Activated naive CD4-positive, alpha-beta T cell treated with anti-CD3 and anti-CD28 coated beads for 36 hours (primary cell): ENCODE data around the gene BTBD6. TPM values are rescaled to one million over a fixed set of nuclear protein-coding genes. Genes with fewer than 3 reads are reported as not detected.

Experiments used
- CTCF ChIA-PET: fragments of 350-600 bp; sonication (Branson Sonifier 250); formaldehyde crosslinking; loops from one replicate; lab custom pipeline; 2021; ENCODE audit warnings: antibody characterized with exemption; lab: Charles Lee
- DNase-seq: peaks from one replicate; pipeline ENCODE4 v3.0.0-alpha.2; 2020
- H3K27ac Mint-ChIP-seq: one replicate; pipeline ENCODE4 v1.8.0; 2021; ENCODE audit warnings: mild to moderate bottlenecking, mixed read lengths
- H3K27me3 Mint-ChIP-seq: one replicate; pipeline ENCODE4 v1.8.0; 2021; ENCODE audit warnings: low read depth, mixed read lengths
- H3K36me3 Mint-ChIP-seq: one replicate; pipeline ENCODE4 v1.8.0; 2021; ENCODE audit warnings: low read depth, mixed read lengths
- H3K4me1 Mint-ChIP-seq: one replicate; pipeline ENCODE4 v1.8.0; 2021; ENCODE audit warnings: low read depth, mixed read lengths
- H3K4me3 Mint-ChIP-seq: one replicate; pipeline ENCODE4 v1.8.0; 2021; ENCODE audit warnings: mild to moderate bottlenecking, moderate library complexity, mixed read lengths
- H3K9me3 Mint-ChIP-seq: one replicate; pipeline ENCODE4 v1.8.0; 2021; ENCODE audit warnings: mixed read lengths
- intact Hi-C: fragments of 100-400 bp; cut with micrococcal nuclease; formaldehyde crosslinking; loops from one replicate; pipeline ENCODE4 v1.15.1; 2023
- total RNA-seq, 2 experiments: library from RNA; stranded (reverse); gene quantifications; one replicate each; pipeline ENCODE4 v1.2.3, GENCODE V29; 2021

BTBD6 gene
- total RNA-seq, 2 experiments from 2014 or later = 24.6 to 25.6 TPM

DNA sequence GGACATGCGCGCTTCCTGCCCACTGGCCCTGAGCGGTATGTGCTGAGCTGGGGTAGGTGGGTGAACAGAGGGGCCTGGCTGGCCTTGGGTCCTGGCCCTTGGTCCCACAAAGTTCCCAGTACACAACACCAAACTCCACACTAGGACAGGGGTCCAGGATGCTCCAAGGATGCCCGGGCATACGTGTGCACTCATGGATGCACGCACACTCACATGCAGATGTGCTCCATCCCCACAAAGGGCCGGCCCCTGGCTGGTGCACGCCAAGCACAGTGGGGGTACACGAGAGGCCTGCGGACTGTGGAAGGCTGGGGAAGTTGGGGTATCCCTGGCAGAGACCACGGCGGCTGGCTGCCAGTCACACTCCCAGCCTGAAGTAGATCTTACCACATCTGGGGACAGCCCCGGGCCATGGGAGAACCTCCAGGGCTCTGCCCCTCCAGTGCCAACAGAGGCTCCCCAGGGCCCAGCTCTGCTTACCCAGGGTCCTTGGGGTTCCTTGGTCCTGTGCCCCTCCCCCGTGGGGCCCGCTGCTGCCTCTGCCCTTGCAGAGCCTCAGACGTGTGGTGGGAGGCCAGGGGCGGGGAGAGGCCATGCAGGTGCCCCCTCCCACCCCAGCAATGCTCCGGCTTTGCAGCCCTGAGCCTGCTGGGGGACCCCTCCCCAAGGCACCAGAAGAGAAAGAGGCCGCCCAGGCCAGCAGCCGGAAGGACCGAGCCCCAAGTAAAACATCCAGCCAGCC is 43.2 kb upstream of the BTBD6 start:
- Mint-ChIP-seq H3K36me3 (no peaks in the 10 kb centered on the region), H3K9me3 (no peaks in the 10 kb centered on the region), H3K27ac (no peak overlapping the region), H3K4me3 (no peak overlapping the region), H3K27me3 (peaks cover 10% of the 10 kb centered on the region), H3K4me1 (peaks cover 6% of the 10 kb centered on the region)
- no peak for DNase-seq
- intact Hi-C loops = loop anchor here (5.0 kb wide), 1 partner anchor 113 kb away; no protein-coding TSS in a partner anchor
- CTCF ChIA-PET = interaction anchor here (1.2 to 1.6 kb wide), 2 partner anchors 9 to 147 kb away, joined by 4 to 6 read pairs; no protein-coding TSS in a partner anchor

DNA sequence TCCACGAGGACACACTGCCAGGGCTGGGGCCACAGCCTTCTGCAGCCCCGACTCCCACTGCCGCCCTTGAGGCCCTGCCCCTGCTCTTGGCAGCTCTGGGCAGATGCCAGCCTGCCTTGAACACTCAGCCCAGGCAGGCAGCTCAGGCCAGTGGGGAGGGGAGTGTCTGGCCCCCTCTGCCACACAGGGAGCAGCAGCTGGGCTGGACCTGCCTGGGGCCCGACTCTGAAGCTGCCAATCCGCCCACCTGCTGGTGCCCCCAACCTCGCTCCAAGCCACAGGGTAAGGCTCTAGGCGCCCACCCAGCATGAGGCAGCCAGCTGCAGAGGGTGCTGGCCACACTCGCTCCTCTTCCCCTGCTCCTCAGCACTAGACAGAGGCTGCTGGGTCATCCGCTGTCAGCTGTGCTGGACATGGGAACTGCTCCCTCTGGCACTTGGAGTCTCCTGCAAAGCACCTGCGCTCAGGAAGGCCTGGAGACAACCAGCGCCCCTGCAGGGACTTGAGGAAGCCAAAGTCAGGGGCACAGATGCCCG is 42.6 kb upstream of the BTBD6 start:
- H3K9me3 Mint-ChIP-seq = no peaks in the 10 kb centered on the region
- H3K27me3 Mint-ChIP-seq = peaks cover 4% of the 10 kb centered on the region
- no peaks in the 10 kb centered on the region for H3K36me3 Mint-ChIP-seq
- H3K4me3 Mint-ChIP-seq = no peak overlapping the region
- no peak overlapping the region for H3K27ac Mint-ChIP-seq
- intact Hi-C loops = no loop called here
- DNase-seq = no peak
- peaks cover 6% of the 10 kb centered on the region for H3K4me1 Mint-ChIP-seq
- CTCF ChIA-PET = interaction anchor here (0.7 kb wide), 1 partner anchor 146 kb away, joined by 3 read pairs; no protein-coding TSS in a partner anchor

DNA sequence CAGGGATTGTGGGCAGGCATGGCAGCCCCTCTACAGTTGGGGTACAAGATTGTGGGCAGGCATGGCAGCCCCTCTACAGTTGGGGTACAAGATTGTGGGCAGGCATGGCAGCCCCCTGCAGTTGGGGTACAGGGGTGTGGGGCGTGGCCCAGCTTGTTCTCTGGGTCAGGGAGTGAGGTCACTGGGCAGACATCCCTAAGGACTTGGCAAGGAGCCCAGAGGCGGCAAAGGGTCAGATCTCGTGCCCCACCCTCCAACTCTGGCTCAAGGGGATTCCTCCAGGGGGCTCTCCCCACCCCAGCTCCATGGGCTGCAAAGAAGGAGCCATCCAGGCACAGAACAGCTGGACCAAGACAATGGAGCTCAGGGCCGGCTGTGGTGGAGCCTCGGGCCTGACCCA is 41.5 kb upstream of the BTBD6 start:
- H3K36me3 Mint-ChIP-seq = no peaks in the 10 kb centered on the region
- DNase-seq = no peak
- H3K4me3 Mint-ChIP-seq = no peak overlapping the region
- H3K27me3 Mint-ChIP-seq = peaks cover 2% of the 10 kb centered on the region
- no peaks in the 10 kb centered on the region for H3K9me3 Mint-ChIP-seq
- peaks cover 2% of the 10 kb centered on the region for H3K4me1 Mint-ChIP-seq
- intact Hi-C loops = no loop called here
- CTCF ChIA-PET = no interaction called here
- no peak overlapping the region for H3K27ac Mint-ChIP-seq

DNA sequence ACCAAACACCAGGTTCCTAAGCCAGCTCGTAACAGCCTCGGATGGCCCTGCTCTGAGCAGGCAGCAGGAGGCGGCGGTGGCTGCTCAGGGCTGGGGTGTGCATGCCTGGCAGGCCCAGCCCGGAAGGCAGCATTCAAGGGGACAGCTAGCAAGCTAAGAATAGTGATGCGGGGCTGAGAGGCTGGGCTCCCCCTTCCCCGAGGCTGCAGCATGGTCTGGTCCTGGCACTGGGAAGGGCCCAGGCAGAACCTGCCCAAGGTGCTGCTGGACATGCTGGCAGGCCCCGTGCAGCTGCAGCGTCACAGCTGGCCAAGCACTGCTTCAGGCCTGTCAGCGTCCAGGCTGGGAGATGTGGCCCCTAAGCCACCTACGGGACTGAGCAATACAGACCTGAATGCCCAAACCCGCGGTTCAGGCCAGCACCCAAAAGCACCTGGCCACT is 40.9 kb upstream of the BTBD6 start:
- intact Hi-C loops = no loop called here
- DNase-seq = no peak
- peaks cover 2% of the 10 kb centered on the region for H3K27me3 Mint-ChIP-seq
- H3K9me3 Mint-ChIP-seq = no peaks in the 10 kb centered on the region
- CTCF ChIA-PET = no interaction called here
- no peaks in the 10 kb centered on the region for H3K36me3 Mint-ChIP-seq
- H3K4me1 Mint-ChIP-seq = no peaks in the 10 kb centered on the region
- H3K4me3 Mint-ChIP-seq = no peak overlapping the region
- no peak overlapping the region for H3K27ac Mint-ChIP-seq

DNA sequence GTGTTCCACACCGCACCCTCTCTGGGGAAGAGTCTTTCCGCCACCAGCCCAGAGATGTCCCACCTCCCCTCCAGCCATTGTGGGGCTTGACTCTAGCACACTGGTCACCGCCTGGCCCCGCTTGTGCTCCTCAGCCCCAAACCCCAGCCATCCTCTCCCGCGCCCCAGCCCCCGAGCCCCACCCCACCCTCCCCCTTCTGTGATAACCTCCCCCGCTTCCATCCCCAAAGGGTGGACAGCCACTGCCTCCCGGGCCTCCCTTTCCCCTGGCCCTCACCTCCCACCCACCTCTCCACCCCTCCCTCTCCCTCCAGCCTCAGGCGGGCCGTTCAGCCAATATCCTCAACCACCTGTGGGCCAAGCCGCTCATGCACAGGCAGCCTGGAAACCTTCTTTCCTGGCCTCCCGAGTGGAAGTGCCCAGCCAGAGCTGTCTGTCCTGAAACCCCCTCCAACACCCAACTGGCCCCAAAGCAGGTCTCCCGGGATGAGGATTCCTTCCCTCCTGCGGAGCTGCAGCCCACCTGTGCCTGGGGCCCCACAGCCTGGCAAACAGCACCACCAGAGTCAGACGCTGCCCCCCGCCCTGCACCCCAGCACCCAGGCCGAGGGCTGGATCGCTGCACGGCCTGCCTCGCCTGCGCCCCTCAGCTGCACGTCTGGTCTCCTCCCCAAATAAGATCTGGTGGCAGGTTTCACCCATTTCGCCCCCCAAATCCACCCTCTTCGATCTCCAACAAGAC is 40.2 kb upstream of the BTBD6 start:
- H3K9me3 Mint-ChIP-seq = no peaks in the 10 kb centered on the region
- no peaks in the 10 kb centered on the region for H3K4me1 Mint-ChIP-seq
- H3K27ac Mint-ChIP-seq = no peak overlapping the region
- CTCF ChIA-PET = no interaction called here
- intact Hi-C loops = no loop called here
- H3K27me3 Mint-ChIP-seq = peaks cover 2% of the 10 kb centered on the region
- DNase-seq = no peak
- no peak overlapping the region for H3K4me3 Mint-ChIP-seq
- no peaks in the 10 kb centered on the region for H3K36me3 Mint-ChIP-seq

DNA sequence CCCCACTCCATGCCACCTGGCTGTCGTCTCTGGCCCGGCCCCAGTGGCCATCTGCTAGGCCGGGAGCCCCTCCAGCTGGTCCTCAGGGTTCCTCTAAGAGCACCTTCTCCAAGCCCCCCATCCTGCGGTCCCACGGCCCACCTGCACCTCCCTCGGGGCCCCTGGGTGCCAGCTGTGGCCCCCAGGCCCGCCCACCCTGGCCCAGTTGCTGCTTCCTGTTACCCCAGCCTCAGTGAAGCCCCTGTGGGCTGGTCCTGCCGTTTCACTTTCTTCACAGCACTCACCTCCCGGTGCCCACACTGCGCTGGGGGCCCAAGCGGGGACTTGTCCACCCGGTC is 39.6 kb upstream of the BTBD6 start:
- CTCF ChIA-PET = no interaction called here

DNA sequence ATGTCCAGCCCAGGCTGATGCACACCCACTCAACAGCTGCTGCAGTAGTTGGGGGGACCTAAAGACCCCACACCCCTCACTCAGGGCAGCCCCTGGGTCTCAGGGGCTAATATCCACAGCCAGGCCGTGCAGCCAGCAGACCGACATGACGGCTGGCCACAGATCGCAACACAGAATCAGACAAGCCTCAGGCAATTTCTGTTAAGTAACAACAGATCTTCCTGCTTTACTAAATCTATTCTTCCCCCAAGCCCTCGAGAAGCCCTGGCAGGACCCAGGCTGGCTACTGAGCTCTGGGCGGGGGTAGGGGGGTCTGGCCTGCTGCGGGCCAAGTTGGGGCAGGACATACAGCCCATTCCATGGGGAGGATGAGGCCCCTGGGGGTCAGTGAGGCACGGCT is 39.2 kb upstream of the BTBD6 start:
- DNase-seq = no peak
- intact Hi-C loops = no loop called here
- Mint-ChIP-seq H3K4me3 (no peak overlapping the region), H3K4me1 (no peaks in the 10 kb centered on the region), H3K27me3 (peaks cover 2% of the 10 kb centered on the region), H3K9me3 (no peaks in the 10 kb centered on the region), H3K36me3 (no peaks in the 10 kb centered on the region), H3K27ac (no peak overlapping the region)
- CTCF ChIA-PET = no interaction called here

More for the DNA sequence above, 39.6 kb upstream of the BTBD6 start:
- intact Hi-C loops = no loop called here
- Mint-ChIP-seq H3K36me3 (no peaks in the 10 kb centered on the region), H3K27ac (no peak overlapping the region), H3K27me3 (peaks cover 2% of the 10 kb centered on the region), H3K4me3 (no peak overlapping the region), H3K4me1 (no peaks in the 10 kb centered on the region), H3K9me3 (no peaks in the 10 kb centered on the region)
- DNase-seq = no peak

DNA sequence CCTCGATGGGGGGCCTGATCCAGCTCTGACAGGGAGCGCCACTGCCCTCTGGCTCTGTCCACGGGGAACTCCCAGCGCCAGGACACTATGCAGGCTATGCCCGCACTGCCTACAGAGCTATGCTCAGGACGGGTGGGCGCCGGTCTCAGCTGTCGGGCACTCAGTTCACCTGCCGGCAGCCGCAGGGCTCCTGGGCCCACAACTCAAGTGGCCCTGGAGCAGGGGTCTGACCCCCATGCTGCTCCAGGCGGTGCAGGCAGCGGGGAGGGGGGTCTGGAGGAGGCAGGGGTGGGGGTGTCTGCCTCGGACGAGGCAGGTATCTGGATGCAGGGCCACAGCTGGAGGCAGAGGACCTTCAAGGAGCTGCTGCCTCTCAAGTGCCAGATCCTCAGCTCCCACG is 38.7 kb upstream of the BTBD6 start:
- no peaks in the 10 kb centered on the region for H3K36me3 Mint-ChIP-seq
- CTCF ChIA-PET = no interaction called here
- H3K4me3 Mint-ChIP-seq = no peak overlapping the region
- H3K27me3 Mint-ChIP-seq = no peaks in the 10 kb centered on the region
- intact Hi-C loops = no loop called here
- DNase-seq = no peak
- H3K9me3 Mint-ChIP-seq = no peaks in the 10 kb centered on the region
- no peak overlapping the region for H3K27ac Mint-ChIP-seq
- H3K4me1 Mint-ChIP-seq = no peaks in the 10 kb centered on the region

DNA sequence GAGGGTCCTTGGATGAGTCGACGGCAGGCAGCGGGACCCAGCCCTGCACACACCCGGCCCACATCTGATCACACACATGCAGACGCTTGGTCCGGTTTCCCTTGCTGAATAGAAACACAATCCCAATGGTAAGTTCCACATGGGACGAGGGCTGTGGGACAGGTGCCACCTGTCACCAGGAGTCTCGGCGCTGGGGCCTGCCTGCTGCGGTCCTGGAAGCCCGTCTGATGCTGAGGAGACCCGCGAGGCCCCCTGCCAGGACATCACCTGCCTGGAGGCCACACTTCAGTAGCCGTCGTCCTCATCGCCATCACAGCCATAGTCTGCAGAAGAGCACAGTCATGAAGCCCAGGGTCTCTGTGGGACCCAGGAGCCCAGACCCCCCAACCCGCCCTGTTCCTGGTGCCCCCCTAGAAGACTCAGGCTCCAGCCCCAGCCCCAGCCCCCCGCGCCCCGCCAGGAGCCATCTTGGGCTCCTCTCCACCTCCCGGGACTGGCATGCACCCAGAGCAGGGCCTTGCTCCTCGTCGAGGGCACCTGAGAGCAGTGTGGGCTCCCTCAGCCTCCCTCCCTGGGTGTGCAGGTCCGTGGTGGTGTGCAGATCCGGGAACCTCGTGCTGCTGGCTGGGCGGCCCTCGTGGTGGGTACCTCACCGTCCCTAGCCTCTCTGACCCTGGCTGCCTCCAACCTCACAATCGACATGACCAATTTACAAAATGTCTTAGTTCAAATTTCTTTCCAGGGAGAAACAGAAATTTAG is 37.9 kb upstream of the BTBD6 start:
- H3K4me1 Mint-ChIP-seq = no peaks in the 10 kb centered on the region
- DNase-seq = no peak
- no peak overlapping the region for H3K27ac Mint-ChIP-seq
- CTCF ChIA-PET = no interaction called here
- no peaks in the 10 kb centered on the region for H3K27me3 Mint-ChIP-seq
- H3K36me3 Mint-ChIP-seq = peaks cover 3% of the 10 kb centered on the region
- H3K9me3 Mint-ChIP-seq = no peaks in the 10 kb centered on the region
- H3K4me3 Mint-ChIP-seq = no peak overlapping the region
- intact Hi-C loops = no loop called here

DNA sequence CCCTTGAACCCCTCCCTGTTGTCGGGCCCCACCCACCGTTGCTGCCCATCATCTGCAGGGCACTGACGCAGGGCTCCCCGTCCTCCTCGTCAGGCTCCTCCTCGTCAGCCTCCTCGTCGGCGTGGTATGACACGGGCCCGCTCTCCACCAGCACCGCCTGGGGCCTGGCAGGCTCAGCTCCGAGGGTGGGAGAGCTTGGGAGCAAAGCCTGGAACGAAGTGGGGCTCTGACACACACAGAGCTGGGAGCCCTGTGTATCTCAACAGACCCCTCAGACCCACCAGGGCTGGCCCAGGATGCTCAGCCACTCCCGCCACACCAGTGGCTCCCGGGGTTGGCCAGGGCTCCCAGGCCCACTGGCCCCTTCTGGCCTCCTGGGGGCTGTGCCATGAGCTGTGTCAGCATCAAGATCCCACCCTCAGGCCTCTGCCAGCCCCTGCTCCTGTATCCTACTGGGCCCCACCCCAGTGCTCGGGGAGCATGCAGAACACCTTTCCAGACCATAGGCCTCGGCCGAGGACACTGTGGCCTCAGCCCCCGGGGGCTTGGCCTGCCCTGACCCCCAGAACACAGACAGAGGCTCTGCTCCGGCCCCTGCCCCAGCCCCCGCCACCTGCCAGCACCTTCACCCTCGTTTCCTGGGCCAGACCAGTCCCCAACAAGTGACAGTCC is 37.1 kb upstream of the BTBD6 start:
- no peaks in the 10 kb centered on the region for H3K4me1 Mint-ChIP-seq
- CTCF ChIA-PET = interaction anchor here (0.8 kb wide), 1 partner anchor 22 kb away, joined by 3 read pairs; no protein-coding TSS in a partner anchor

DNA sequence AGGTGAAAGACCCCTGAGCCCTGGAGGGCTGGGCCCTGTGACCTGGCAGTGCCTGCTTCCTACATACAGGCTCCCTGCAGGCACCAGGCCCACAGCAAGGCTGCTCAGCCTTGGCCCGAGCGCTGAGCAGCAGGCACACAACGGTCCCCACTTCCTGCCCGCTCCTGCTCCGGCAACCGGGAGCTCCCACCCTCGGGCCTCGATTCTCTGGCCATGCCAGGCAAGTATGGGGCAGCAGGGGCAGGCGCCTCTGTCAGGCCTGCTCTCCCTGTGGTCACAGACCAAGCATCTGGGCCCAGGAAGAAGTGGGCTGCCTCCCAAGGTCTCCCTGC is 36.6 kb upstream of the BTBD6 start:
- CTCF ChIA-PET = interaction anchor here (0.8 kb wide), 1 partner anchor 22 kb away, joined by 3 read pairs; no protein-coding TSS in a partner anchor
- Mint-ChIP-seq H3K4me3 (no peak overlapping the region), H3K9me3 (no peaks in the 10 kb centered on the region), H3K27ac (no peak overlapping the region), H3K36me3 (peaks cover 3% of the 10 kb centered on the region), H3K27me3 (no peaks in the 10 kb centered on the region), H3K4me1 (no peaks in the 10 kb centered on the region)
- intact Hi-C loops = no loop called here
- DNase-seq = no peak

More for the DNA sequence above, 37.1 kb upstream of the BTBD6 start:
- H3K36me3 Mint-ChIP-seq = peaks cover 3% of the 10 kb centered on the region
- no peak for DNase-seq
- no peak overlapping the region for H3K4me3 Mint-ChIP-seq
- intact Hi-C loops = no loop called here
- no peaks in the 10 kb centered on the region for H3K27me3 Mint-ChIP-seq
- no peak overlapping the region for H3K27ac Mint-ChIP-seq
- H3K9me3 Mint-ChIP-seq = no peaks in the 10 kb centered on the region
